Hepatocyte (in vitro differentiated cells): ENCODE measurements around the gene GALNT18. TPM values are rescaled to one million over a fixed set of nuclear protein-coding genes. Genes with fewer than 3 reads are reported as not detected.
A peak's percentile ranks its signal among the peaks of the same experiment; 100 is the strongest.

Source experiments
- DNase-seq: peaks from one replicate; pipeline ENCODE4 v3.0.0-alpha.2; 2016; ENCODE audit warnings: low spot score
- H2AFZ ChIP-seq: fragments of 200-600 bp; sonication (generic); 2 replicates; pipeline ENCODE4 v1.6.0; 2016; ENCODE audit warnings: antibody characterized with exemption, mild to moderate bottlenecking
- H3K27ac ChIP-seq: fragments of 200-600 bp; sonication (generic); 2 replicates; pipeline ENCODE4 v1.5.1; 2016; ENCODE audit warnings: mild to moderate bottlenecking
- H3K27me3 ChIP-seq: fragments of 200-600 bp; sonication (generic); 2 replicates; pipeline ENCODE4 v1.6.1; 2016
- H3K36me3 ChIP-seq: fragments of 200-600 bp; sonication (generic); replicated peaks from 2 replicates; pipeline ENCODE4 v1.5.1; 2016; ENCODE audit warnings: low read depth; ENCODE audit not compliant: insufficient read depth
- H3K4me1 ChIP-seq: fragments of 200-600 bp; sonication (generic); 2 replicates; pipeline ENCODE4 v1.5.1; 2016; ENCODE audit warnings: mild to moderate bottlenecking, moderate library complexity; ENCODE audit not compliant: insufficient read depth
- H3K4me2 ChIP-seq: fragments of 200-600 bp; sonication (generic); 2 replicates; pipeline ENCODE4 v1.6.0; 2016
- H3K4me3 ChIP-seq: fragments of 200-600 bp; sonication (generic); 2 replicates; pipeline ENCODE4 v1.5.1; 2016; ENCODE audit warnings: mild to moderate bottlenecking
- H3K79me2 ChIP-seq: fragments of 200-600 bp; sonication (generic); 2 replicates; pipeline ENCODE4 v1.6.0; 2017; ENCODE audit warnings: mild to moderate bottlenecking
- H3K9me2 ChIP-seq: fragments of 200-600 bp; sonication (generic); replicated peaks from 2 replicates; pipeline ENCODE4 v1.6.0; 2017; ENCODE audit warnings: mild to moderate bottlenecking; ENCODE audit not compliant: insufficient read depth
- H3K9me3 ChIP-seq: fragments of 200-600 bp; sonication (generic); 2 replicates; pipeline ENCODE4 v1.5.1; 2016; ENCODE audit warnings: low read depth, mild to moderate bottlenecking
- H4K20me1 ChIP-seq: fragments of 200-600 bp; sonication (generic); 2 replicates; pipeline ENCODE4 v1.6.0; 2016; ENCODE audit warnings: mild to moderate bottlenecking; ENCODE audit not compliant: insufficient read depth, poor library complexity, severe bottlenecking
- EZH2 ChIP-seq: fragments of 200-600 bp; sonication (generic); IDR thresholded peaks from 2 replicates; pipeline ENCODE4 v1.6.1; 2016; ENCODE audit warnings: antibody characterized with exemption, mild to moderate bottlenecking, borderline replicate concordance
- EZH2phosphoT487 ChIP-seq: fragments of 200-600 bp; sonication (generic); IDR thresholded peaks from one replicate; pipeline ENCODE4 v1.6.1; 2018; ENCODE audit warnings: antibody characterized with exemption, mild to moderate bottlenecking, low read depth, moderate library complexity; ENCODE audit not compliant: unreplicated experiment, severe bottlenecking
- WGBS: methylation state at CpG from one replicate; pipeline ENCODE4 v1.1.6; 2016; ENCODE audit warnings: low lambda C conversion rate; ENCODE audit errors: missing lambda C conversion rate; 5-methylcytosine and 5-hydroxymethylcytosine counted together
- polyA plus RNA-seq: library from polyadenylated mRNA; unstranded; fragments of >200 nt; fragmentation: Nextera tagmentation; extraction: Ambion mirVana; gene quantifications from 2 replicates; pipeline ENCODE4 v1.2.1, GENCODE V29; 2016
- total RNA-seq: library from RNA; depleted of rRNA; stranded (reverse); fragments of >200 nt; gene quantifications from 2 replicates; pipeline ENCODE4 v1.2.3, GENCODE V29; 2014
- TF ChIP-seq, protein P1 (sequence below): fragments of 200-600 bp; sonication (generic); IDR thresholded peaks from 2 replicates; pipeline ENCODE4 v1.5.1; 2016; ENCODE audit warnings: antibody characterized with exemption, mild to moderate bottlenecking; ENCODE audit not compliant: poor library complexity

Gene GALNT18
- total and polyA plus RNA-seq, 2 experiments from 2014 or later: 11.6 to 22.4 TPM

GRCh38 chr11:11553573-11553972, 68.2 kb downstream of the GALNT18 start:
- no peak for DNase-seq
- H3K27ac ChIP-seq: peak overlapping the region; percentile 80
- no peaks in the 10 kb centered on the region for H3K27me3 ChIP-seq
- H3K4me1 ChIP-seq: peaks cover 15% of the 10 kb centered on the region
- H3K9me2 ChIP-seq: no peaks in the 10 kb centered on the region
- no peak overlapping the region for H2AFZ ChIP-seq
- no peaks in the 10 kb centered on the region for H3K36me3 ChIP-seq
- WGBS: 95% methylated on average over 10 of the region's 10 CpGs
- H3K79me2 ChIP-seq: no peaks in the 10 kb centered on the region
- TF ChIP-seq, protein P1, sequence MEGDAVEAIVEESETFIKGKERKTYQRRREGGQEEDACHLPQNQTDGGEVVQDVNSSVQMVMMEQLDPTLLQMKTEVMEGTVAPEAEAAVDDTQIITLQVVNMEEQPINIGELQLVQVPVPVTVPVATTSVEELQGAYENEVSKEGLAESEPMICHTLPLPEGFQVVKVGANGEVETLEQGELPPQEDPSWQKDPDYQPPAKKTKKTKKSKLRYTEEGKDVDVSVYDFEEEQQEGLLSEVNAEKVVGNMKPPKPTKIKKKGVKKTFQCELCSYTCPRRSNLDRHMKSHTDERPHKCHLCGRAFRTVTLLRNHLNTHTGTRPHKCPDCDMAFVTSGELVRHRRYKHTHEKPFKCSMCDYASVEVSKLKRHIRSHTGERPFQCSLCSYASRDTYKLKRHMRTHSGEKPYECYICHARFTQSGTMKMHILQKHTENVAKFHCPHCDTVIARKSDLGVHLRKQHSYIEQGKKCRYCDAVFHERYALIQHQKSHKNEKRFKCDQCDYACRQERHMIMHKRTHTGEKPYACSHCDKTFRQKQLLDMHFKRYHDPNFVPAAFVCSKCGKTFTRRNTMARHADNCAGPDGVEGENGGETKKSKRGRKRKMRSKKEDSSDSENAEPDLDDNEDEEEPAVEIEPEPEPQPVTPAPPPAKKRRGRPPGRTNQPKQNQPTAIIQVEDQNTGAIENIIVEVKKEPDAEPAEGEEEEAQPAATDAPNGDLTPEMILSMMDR: no peak
- TF ChIP-seq EZH2: no peak
- TF ChIP-seq EZH2phosphoT487: no peak
- H4K20me1 ChIP-seq: no peaks in the 10 kb centered on the region
- no peak overlapping the region for H3K4me2 ChIP-seq
- H3K4me3 ChIP-seq: no peak overlapping the region
- H3K9me3 ChIP-seq: no peaks in the 10 kb centered on the region

- DNase-seq: peak; percentile 60
- peak overlapping the region; percentile 80 for H3K27ac ChIP-seq
- H3K36me3 ChIP-seq: no peaks in the 10 kb centered on the region
- H3K79me2 ChIP-seq: no peaks in the 10 kb centered on the region
- H4K20me1 ChIP-seq: no peaks in the 10 kb centered on the region
- no peak overlapping the region for H3K4me3 ChIP-seq
- TF ChIP-seq EZH2phosphoT487: no peak
- TF ChIP-seq, protein P1: no peak
- no peak for TF ChIP-seq EZH2
- H3K9me2 ChIP-seq: no peaks in the 10 kb centered on the region
- H2AFZ ChIP-seq: no peak overlapping the region
- H3K4me1 ChIP-seq: peaks cover 15% of the 10 kb centered on the region
- H3K4me2 ChIP-seq: peak overlapping the region; percentile 34
- H3K9me3 ChIP-seq: no peaks in the 10 kb centered on the region
- H3K27me3 ChIP-seq: no peaks in the 10 kb centered on the region
Observed at GRCh38 chr11:11552529-11553087, 69.2 kb downstream of the GALNT18 start.

GRCh38 chr11:11550534-11550933, 71.3 kb downstream of the GALNT18 start:
- Histone ChIP-seq H2AFZ (no peak overlapping the region), H3K4me3 (no peak overlapping the region), H3K36me3 (no peaks in the 10 kb centered on the region), H4K20me1 (no peaks in the 10 kb centered on the region), H3K27me3 (no peaks in the 10 kb centered on the region), H3K79me2 (no peaks in the 10 kb centered on the region), H3K4me2 (no peak overlapping the region), H3K9me2 (no peaks in the 10 kb centered on the region), H3K9me3 (no peaks in the 10 kb centered on the region), H3K27ac (no peak overlapping the region), H3K4me1 (peaks cover 15% of the 10 kb centered on the region)
- DNase-seq: no peak
- TF ChIP-seq, protein P1: no peak
- no peak for TF ChIP-seq EZH2
- no peak for TF ChIP-seq EZH2phosphoT487
- 88% methylated on average over 6 of the region's 6 CpGs for WGBS
